GM18861 (cell line): Measurements from ENCODE around the gene EDA.
"Not testable (repeated sequence)": the region's sequence is repeated elsewhere in the genome, so short reads cannot be mapped to it uniquely, and the experiment has no call there.

Source experiments
- ATAC-seq: cut with Tn5 transposase; IDR thresholded peaks from one replicate; pipeline ENCODE4 v1.9.1; 2021; ENCODE audit not compliant: unreplicated experiment

Gene EDA

DNA sequence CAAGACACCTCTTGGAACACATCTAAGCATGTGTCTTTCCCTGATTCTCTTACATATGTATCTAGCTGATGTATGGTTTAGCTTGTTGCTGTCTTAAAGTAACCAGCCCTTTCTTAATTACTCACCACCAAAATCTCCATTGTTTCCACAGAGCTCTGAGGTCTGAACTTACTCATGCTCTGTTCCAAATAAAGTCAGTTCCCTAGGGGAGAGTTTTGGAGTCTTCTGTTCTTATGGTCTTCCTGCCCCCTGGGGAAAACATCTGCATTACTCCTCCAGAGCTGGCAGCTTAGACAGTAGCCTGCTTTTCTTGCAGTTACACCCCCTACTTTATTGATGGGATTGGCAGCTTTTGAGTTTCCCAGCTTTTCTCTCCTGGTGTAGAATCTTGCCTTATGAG lies 125.8 kb downstream of the EDA start:
- ATAC-seq = no peak

DNA sequence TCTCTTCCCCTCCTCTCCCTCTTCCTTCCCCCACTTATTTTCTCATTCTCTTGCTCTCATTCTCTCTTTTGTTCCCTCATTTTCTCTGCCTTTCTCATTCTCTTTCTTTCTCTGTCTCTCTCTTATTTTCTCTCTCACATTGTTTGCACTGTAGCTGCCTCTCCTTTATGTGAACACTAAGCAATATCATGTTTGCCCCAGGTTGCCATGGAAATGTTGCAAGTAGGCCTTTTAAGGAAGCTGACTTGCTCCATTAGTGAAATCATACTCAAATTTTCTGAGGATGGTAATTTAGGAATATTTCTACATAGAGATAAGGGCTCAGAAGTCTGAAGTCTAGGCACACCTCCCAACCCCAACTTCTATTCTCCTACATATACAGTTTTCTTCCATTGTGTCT lies 130.1 kb downstream of the EDA start:
- no peak for ATAC-seq

DNA sequence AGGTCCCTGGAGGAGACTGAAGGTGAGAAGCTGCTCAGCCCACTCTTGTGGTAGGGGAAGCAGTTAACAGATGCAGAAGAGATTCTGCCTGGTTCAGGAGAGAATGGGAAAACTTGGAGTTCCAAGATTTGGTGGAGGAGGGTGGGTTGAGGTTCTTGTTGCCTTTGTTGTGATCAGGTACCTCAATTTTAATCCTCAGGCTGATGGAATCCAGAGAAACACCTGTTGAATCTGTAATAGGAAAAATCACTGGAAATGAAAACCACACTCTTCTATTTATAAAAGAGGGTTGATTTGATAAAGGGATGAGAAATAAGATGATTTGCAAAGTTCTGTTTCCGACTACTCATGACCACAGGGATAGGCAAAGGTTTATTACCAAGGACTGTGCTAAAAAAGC lies 132.1 kb downstream of the EDA start:
- no peak for ATAC-seq

DNA sequence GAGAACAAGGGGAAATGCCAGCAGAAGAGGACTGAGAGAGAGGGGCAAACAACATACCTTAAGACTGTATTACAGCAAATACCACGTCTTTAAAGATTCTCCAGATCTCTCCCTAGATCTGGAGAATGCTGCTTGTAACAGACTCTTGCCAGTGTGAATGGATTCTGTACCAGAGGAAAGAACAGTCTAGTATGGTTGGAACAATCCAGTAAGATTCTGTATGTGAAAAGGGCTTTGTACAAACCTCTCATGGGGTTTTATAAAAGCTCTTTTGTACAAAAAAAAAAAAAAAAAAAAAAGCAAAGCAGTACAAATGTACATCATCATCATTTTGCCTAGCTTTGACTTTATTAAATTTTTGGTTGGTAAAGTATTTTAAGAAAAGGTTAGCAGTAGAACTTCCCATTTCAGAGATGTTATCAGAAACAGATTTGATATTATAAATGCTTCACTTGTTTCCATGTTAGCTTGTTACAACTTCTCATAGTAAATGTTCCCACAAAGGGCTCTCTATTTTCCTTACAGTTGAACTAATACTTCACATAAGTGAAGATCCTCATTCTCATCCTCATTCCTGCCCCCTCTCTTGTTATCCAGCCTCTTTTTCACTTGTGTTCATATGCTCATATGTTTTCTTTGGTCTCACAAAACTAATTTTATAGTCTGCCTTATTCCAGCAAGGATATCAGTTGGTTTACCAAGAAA lies 144.2 kb downstream of the EDA start:
- no peak for ATAC-seq

DNA sequence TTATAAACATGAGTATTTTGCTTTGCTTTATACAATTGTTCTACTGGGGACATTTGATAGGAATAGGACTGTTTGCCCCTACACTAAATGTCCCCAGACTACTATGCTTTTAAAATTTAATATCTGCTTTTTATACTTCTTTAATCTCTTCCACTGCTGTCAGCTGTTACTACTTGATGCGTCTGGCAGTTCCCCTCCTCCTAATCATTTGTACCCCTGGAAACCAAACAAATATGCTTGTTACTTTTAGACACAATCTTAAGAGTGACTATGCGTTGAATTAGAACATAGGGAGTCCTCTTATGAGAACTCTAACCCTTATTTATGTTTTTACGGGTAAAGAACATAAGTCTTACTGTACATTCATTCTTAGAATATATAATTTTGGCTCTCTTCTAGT lies 145.7 kb downstream of the EDA start:
- ATAC-seq = no peak

DNA sequence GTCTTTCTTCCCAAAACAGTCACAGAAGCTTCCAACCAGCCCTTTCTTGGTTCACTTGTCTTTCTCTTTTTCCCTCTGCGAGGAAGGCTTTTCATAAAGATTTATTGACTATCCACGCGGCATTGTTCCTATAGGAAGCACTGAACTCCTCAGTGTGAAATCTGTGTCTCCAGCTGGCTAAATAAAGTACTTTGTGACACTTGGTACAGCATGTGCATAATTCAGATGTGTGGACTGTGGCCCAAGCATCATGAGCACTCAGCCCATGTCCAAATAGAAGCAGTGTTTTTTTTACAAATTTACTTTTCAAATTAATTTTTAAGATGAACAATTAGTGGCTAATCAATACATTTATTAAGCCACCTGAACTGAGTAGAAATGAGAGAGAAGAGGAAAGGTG lies 146.4 kb downstream of the EDA start:
- no peak for ATAC-seq

DNA sequence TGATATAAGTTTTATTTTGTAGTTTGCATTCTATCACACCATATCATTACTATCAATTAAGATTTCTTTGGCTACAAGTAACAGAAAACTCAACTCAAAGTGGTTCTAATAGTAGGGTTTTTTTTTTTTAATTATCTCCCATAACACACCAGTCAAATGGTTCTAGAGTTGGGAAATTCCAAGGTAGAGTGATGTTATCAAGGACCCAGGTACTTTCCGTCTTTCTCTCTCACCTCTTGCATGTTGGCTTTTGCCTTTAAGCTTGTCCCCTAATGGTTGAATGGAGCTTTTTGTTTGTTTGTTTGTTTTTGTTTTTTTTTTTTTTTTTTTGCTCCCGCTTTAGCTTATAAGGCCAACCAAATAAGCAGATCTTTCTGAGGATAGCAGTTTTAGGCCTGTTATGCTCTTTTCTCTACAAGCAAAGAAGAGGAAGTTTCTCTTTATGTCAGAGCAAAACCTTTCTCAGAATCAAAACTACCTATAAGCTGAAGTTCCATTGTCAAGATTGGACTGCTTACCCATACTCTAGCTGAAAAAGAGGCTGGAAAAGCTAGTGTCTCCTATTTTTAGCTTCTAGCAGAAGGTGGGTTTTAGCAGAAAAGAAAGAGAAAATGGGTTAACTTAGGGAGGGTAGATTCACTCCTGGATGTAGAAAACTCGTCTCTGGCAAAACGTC lies 177.5 kb downstream of the EDA start:
- no peak for ATAC-seq

DNA sequence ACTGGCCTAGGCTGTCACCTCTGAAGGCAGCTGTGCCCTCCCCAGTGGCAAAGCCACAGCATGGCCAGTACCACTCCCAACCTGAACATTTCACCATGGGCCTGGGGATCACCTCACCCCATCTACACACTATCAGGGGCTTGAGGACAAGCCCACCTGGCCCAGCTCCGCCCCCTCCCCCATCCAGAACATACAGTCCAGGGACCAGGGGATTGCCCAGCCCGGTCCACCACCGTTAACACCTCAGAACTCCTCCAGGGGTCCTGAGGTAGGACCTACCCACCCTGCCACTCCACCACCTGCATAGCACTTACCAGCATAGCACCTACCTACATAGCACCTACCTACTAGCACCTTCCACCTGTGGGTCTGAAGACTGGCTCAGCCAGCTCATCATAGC lies 179.8 kb downstream of the EDA start:
- no peak for ATAC-seq

DNA sequence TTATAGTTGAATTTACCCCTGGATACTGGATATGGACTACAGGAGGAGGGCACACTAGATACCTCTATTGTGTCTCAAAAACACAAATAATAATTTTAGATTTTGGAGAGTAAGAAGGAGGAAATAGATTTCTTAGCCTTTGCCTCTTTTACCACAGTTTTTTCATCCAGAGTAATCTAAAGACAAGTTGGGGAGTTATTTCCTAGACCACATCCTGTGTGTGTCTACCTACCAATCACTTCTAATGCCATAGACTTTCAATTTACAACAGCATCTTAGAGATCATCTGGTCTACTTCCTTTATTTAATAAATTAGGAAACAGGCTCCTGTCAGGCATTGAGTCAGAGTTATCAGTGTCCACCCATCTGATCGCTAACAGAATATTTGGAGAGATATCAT lies 191.5 kb downstream of the EDA start:
- ATAC-seq = no peak

DNA sequence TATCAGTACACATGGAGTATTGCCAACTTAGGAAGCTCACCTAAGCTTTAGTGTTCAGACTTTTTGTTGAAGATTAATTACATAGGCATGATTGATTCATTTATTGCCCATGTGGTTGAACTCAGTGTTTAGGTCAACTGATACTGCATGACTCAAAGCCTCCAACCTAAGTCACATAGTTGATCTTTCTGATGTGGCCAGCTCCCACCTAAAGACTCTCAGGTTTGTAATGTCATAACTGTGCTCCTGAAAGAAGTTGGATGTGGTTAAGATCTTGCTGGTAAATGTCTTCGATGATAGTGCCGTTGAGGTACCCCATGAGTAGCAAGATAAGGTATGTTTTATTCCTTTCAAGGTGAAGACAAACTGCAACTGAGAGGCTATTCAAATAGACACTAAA lies 192.5 kb downstream of the EDA start:
- no peak for ATAC-seq

DNA sequence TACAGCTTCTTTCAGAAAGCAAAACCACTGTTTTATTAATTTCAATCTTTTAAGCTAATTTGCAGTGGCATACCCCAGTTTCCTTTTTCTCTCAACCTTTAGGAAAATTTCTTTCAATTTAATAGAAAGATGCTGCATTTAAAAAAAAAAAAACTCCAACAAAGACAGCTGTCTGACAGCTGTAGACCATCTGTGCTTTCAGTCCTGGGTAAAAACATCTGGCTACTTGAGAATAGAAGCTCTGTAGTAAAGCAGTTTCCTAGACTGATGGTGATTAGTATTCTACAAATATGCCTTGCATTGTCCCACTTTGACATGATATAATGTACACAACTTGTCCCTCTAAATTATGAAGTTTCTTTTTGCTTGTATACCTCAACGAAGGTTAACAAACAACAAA lies 197.8 kb downstream of the EDA start:
- ATAC-seq = no peak

DNA sequence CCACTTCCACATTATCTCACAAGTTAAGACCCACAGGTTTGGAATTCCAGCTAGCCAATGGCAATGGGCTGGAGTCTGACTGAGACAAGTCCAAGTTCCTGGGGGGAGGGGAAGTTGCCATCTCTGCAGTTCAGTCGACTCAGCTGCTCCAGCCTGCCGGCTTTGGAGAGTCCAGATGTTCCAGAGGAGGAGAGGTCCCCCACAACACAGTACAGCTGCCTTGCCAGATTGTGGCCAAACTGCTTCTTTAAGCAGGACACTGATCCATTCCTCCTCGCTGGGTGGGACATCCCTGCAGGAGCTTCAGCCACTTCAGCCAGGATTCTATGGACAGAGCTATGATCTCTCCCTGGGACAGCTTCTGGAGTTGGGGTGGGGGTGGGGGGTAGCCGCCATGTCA lies 199.2 kb downstream of the EDA start:
- ATAC-seq = no peak

DNA sequence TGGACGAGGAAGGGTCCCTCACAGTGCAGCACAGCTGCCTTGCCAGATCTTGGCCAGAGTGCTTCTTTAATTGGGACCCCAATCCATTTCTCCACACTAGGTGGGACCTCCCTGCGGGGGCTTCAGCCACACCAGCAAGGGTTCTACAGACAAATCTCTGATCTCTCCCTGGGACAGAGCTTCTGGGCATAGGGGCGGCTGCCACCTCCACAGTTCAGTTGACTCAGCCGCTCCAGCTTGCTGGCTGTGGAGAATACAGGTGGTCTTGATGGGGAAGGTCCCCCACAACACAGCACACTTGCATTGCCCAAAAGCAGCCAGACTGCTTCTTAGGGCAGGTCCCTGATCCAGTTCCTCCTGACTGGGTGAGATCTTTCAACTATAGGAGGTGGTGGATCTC lies 199.6 kb downstream of the EDA start:
- no peak for ATAC-seq

DNA sequence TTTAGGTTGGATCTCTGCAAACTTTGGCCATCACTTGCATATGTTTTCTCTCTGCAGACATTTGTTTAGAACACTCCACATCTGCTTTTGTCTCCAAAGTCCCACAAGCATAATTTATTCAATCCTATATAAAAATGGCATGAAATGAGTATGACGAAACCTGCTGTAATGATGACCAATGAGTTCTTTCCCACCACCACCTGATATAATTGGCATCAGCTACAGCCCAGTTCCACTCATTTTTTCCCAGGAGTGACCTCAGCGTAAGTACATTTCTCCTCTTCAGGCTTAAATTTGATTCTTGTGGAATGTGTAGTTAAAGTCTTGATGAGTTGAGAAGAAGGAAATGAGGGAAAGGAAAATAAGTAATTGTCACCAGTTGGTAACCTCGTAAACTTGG lies 228.7 kb downstream of the EDA start:
- ATAC-seq = no peak

DNA sequence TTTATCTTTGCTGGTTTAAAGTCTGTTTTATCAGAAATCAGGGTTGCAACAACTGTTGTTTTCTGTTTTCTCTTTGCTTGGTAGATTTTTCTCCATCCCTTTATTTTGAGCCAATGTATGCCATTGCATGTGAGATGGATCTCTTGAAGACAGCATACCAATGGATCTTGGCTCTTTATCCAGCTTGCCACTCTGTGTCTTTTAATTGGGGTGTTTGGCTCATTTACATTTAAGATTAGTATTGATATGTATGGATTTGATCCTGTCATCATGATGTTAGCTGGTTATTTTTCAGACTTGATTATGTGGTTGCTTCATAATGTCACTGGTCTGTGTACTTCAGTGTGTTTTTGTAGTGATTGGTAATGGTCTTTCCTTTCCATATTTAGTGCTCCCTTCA lies 244.1 kb downstream of the EDA start:
- not testable (repeated sequence) for ATAC-seq

DNA sequence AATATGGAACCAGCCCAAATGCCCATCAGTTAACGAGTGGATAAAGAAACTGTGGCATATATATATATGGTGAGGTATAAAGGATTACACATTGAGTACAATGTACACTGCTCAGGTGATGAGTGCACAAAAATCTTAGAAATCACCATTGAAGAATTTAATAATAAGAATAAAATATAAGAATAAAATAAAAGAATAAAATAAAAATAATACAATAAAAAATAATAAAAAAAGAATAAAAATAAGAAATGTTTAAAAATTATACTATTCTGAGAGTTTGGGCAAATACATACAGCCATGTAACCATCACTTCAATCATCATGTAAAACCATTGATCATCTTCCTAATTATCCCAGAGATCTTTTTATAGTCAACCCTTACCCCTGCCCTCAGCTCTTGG lies 260.3 kb downstream of the EDA start:
- ATAC-seq = no peak

DNA sequence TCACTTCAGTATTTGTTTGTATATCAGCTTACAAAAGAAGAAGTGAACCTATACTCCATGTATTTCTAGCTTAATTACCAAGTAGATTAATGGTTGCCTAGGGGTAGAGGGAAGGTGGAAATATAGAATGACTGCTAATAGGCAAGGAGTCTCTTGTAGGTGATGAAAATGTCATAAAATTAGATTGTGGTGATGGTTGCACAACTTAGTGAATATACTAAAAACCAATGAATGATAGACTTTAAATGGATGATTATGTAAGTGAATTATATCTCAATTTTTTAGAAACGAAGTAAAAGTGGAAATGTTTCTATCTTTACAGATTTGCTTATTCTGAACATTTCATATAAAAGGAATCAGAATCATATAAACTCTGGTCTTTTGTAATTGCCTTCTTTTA lies 268.3 kb downstream of the EDA start:
- no peak for ATAC-seq

DNA sequence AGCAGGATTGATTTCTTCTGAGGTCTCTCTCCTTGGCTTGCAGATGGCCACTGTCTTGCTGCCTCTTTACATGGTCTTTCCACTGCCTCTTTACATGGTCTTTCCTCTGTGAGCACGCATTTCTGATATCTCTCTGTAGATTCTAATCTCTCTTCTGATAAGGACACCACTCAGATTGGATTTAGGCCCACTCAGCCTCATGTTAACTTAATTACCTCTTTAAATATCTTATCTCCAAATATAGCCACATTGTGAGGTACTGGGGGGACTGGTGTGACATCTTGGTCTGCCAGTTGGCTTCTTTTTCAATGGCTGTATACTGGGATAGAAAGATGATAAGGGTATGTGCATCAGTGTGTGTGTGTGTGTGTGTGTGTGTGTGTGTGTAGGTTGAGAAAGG lies 280.1 kb downstream of the EDA start:
- no peak for ATAC-seq

DNA sequence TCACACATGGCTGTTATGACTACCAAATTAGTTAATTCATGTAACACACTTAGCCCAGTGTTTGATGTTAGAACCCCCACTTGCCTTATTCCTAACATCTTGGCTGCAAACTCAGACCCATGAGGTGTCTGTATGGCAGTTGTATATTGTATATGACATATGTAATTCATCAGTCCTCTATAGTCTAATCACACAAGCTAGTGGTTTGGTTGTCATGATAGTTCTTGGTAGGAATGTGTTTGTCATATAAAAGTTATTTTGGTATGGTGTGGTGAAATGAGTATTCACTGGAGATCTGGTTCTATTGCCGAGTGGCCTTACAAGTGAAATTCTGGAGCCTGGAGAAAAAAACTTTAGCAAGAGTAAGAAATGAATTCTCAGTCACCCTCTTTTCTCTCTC lies 284.6 kb downstream of the EDA start:
- no peak for ATAC-seq

DNA sequence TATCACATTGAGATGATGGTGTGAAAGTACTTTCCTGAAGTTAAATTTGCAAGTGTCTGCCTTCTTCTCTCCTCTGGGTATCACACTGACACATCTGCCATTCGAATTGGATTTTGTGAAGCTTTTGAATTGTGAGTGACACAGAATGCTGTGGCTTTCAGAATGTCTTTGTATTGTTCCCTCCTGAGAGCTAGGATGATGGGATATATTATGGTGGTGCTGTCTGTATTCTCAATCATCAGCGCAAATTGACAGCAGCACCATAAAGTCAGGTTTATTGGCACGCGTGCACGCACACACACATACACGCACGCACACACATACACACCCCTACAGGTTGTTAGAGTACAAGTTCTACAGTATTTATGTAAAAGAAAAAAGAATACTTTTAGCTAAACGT lies 290.5 kb downstream of the EDA start:
- ATAC-seq = no peak

DNA sequence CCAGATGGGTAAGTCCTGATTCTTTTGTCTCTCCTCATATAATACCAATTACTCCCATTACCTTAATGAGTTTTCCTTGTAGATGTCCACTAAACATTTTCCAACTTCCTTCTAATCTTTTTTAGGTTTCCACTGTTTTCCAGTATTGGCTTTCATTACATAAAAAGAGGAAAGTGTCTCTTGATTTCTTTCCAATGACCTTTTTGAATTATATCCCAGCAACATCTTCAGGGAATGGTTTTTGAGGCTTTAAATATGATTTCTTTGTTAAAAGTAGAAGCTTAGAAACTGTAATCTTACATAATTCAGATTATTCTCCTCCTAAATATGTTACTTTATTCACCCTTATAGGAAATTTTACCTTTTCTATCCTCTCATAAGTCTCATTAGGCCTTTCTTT lies 298.9 kb downstream of the EDA start:
- ATAC-seq = no peak

DNA sequence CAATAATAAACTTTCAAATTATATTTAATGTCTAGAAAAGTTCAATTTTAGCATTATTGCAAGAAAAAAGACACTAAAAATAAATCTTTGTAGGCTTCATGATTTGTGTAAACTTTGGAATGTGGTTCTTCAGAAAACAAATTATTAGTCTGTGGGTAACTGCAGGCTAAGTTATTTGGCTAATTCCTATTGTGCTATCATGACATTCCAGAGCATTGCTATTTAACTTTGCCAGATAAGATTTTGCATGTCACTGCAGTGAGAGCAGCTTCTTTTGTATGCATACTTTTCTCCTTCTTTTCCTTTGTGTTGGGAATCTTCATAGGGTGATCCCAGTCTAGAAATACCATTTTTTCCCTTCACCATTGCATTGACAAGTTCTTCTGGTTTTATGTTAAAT lies 303.8 kb downstream of the EDA start:
- ATAC-seq = no peak

DNA sequence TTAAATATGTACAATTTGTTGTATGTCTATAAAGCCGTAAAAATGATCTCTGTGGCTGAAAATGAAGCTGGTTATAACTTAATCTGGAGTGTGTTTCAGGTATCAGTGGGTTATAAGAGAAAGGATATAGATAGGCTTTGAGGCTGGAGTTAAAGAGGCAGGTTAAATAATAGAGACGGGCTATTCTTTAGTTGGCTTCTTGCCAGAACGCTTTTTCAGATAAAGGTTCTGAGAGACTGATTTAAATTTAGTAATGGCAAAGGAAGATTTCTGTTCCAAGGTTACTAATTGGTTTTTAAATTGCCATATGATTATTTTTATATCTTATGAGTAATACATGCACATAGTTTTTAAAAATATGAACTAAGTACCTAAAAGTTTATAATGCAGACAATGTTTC lies 316.4 kb downstream of the EDA start:
- no peak for ATAC-seq
